Measurements from ENCODE around the gene NMRK2. TPM values are rescaled to one million over a fixed set of nuclear protein-coding genes. Genes with fewer than 3 reads are reported as not detected.
A peak's percentile ranks its signal among the peaks of the same experiment; 100 is the strongest.

The NMRK2 gene
- total RNA-seq, 1 experiment from 2014 or later = 61.9 TPM

DNA sequence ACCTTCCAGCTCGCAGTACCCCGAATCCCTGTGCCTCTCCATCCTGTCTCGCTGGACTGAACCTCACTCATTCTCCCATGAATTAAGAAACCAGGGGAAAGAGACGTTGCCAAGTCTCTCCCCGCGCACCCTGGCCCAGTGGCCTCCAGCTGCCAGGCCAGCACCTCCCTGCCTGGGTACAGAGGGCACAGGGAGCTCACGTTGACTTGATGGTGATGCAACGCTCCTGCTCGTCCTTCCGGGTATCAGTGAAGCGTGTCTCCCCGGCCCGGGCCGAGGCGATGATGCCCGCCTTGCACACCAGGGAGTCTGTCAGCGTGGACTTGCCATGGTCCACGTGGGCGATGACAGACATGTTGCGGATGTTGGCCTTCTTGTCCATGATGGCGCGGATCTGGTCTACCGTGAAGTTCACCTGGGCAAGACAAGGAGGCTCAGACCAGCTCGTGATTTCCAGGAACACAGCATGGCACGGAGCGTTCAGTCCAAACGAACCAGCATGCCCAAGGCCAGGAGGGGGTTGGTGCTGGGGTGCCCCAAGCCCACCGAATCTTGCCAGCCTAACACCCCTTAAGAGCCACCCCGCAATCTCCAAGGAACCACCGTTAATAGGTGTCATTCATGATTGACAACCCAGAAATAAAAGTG is 51.2 kb downstream of the NMRK2 start:
- ATAC-seq (no peak), DNase-seq (ENCODE audit: low spot score) (no peak)
- H3K36me3 Mint-ChIP-seq = peaks cover 61% of the 10 kb centered on the region
- peak overlapping the region; percentile 98 for H3K27ac Mint-ChIP-seq
- ChIA-PET POLR2A (interaction anchor here (8.7 kb wide), 1 partner anchor 14 kb away, joined by 142 read pairs; the partner anchor contains the start of gene DAPK3), CTCF (no interaction called here)
- H3K27me3 Mint-ChIP-seq (ENCODE audit: low read depth) = peaks cover 7% of the 10 kb centered on the region
- H3K9me3 Mint-ChIP-seq = no peaks in the 10 kb centered on the region
- TF ChIP-seq GABPB1 (CRISPR knock-in tag; IDR thresholded peaks at IDR 0.05) (peak; percentile 19; the same call in 1 of the 2 replicates), NFATC4 (CRISPR knock-in tag; IDR thresholded peaks at IDR 0.05) (0 out of 2 replicates have a peak, but pooled peaks have one; percentile 1), NR2C2 (CRISPR knock-in tag; IDR thresholded peaks at IDR 0.05) (no peak)
- TF ChIP-seq, protein P1, sequence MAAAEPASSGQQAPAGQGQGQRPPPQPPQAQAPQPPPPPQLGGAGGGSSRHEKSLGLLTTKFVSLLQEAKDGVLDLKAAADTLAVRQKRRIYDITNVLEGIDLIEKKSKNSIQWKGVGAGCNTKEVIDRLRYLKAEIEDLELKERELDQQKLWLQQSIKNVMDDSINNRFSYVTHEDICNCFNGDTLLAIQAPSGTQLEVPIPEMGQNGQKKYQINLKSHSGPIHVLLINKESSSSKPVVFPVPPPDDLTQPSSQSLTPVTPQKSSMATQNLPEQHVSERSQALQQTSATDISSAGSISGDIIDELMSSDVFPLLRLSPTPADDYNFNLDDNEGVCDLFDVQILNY (CRISPR knock-in tag; IDR thresholded peaks at IDR 0.05) = no peak
- TF ChIP-seq, protein P2, sequence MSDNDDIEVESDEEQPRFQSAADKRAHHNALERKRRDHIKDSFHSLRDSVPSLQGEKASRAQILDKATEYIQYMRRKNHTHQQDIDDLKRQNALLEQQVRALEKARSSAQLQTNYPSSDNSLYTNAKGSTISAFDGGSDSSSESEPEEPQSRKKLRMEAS (CRISPR knock-in tag; IDR thresholded peaks at IDR 0.05) = peak; percentile 36; the same call in 1 of the 2 replicates
- TF ChIP-seq, protein P3, sequence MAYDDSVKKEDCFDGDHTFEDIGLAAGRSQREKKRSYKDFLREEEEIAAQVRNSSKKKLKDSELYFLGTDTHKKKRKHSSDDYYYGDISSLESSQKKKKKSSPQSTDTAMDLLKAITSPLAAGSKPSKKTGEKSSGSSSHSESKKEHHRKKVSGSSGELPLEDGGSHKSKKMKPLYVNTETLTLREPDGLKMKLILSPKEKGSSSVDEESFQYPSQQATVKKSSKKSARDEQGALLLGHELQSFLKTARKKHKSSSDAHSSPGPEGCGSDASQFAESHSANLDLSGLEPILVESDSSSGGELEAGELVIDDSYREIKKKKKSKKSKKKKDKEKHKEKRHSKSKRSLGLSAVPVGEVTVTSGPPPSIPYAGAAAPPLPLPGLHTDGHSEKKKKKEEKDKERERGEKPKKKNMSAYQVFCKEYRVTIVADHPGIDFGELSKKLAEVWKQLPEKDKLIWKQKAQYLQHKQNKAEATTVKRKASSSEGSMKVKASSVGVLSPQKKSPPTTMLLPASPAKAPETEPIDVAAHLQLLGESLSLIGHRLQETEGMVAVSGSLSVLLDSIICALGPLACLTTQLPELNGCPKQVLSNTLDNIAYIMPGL (CRISPR knock-in tag; IDR thresholded peaks at IDR 0.05) = no peak
- TF ChIP-seq, protein P4, sequence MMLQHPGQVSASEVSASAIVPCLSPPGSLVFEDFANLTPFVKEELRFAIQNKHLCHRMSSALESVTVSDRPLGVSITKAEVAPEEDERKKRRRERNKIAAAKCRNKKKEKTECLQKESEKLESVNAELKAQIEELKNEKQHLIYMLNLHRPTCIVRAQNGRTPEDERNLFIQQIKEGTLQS (CRISPR knock-in tag; conservative IDR thresholded peaks at IDR 0.05) = peak; percentile 45; the same call in 1 of the 2 replicates
- H3K4me3 Mint-ChIP-seq = peak overlapping the region; percentile 96
- H3K4me1 Mint-ChIP-seq = peaks cover 39% of the 10 kb centered on the region

DNA sequence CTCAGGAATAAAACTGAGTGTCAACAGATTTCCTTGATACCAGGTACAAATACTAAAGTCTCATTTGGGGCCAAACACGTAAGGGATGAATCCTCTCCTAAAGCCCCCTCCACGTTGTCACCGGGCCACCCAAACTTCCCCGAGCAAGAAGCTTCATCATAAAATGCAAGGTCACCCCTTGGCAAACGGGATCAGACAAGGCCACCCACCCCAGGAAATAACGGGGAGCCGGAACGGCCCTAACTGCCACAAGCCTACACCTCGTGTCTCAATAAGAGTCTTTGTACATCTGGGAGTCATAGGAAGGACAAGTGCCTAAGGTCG is 51.7 kb downstream of the NMRK2 start:
- TF ChIP-seq CREB1 (CRISPR knock-in tag; IDR thresholded peaks at IDR 0.05) (no peak), KAT7 (CRISPR knock-in tag; IDR thresholded peaks at IDR 0.05; ENCODE audit: borderline replicate concordance) (0 out of 2 replicates have a peak, but pooled peaks have one; percentile 18)
- no peaks in the 10 kb centered on the region for H3K9me3 Mint-ChIP-seq
- CTCF ChIA-PET = no interaction called here

DNA sequence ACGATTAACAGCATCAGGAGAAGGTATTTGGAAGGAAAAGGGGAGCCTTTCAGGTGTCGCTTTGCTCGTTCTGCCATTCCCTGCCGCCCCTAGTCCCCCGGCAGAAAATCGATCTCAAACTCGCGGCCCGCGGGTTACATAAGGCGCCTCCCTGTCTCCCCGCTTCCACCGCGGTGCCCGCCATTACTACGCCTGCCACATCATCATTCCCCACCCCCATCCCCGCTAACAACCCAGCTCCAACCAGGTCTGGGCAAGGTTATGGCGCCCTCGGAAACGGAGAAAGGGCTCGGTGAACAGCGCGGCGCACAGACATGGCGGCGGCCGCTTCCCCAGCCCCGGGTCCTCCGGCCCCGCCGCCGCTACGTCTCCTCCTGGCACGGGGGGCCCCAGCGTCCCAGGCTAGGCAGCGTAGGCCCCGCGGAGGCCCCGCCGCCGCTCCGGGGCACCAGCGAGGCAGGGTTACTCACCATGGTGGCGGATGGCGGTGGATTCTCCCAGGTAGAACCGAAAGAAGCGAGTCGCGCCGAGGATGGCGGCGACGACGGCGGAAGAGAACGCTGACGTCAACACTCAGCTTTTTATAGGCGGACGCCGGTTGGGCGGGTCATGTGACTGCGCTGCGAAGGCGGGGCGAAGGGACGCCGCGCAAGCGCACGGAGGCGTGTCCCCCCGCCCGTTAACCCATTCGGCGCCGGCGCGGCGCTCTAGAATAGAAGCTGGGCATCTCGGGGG is 52.2 kb downstream of the NMRK2 start, which contains the start of gene EEF2:
TSS of gene EEF2 (minus strand) at position 556 of the 735 bp plus-strand sequence. CDS start at position 473, 83 bp downstream.
- peaks cover 52% of the 10 kb centered on the region for H3K36me3 Mint-ChIP-seq
- H3K27ac Mint-ChIP-seq = peak within 1 kb of the TSS; percentile 98
- H3K4me1 Mint-ChIP-seq = peaks cover 39% of the 10 kb centered on the region
- ATAC-seq (0 out of 2 replicates have a peak, but pooled peaks have one; percentile 5), DNase-seq (ENCODE audit: low spot score) (peak; percentile 91)
- ChIA-PET CTCF (interaction anchor here (0.7 to 1.6 kb wide), 4 partner anchors 14 to 155 kb away, joined by 3 to 9 read pairs (median 4); partner anchors contain the start of genes DAPK3 and NMRK2), POLR2A (interaction anchor here (0.6 to 8.7 kb wide), 16 partner anchors 8 to 574 kb away, joined by 3 to 142 read pairs (median 4); partner anchors contain the start of genes DAPK3, MRPL54, NMRK2 and PIAS4)
- H3K4me3 Mint-ChIP-seq = peak within 1 kb of the TSS; percentile 96
- H3K27me3 Mint-ChIP-seq (ENCODE audit: low read depth) = peaks cover 7% of the 10 kb centered on the region
- H3K9me3 Mint-ChIP-seq = no peaks in the 10 kb centered on the region
- TF ChIP-seq, protein P5, sequence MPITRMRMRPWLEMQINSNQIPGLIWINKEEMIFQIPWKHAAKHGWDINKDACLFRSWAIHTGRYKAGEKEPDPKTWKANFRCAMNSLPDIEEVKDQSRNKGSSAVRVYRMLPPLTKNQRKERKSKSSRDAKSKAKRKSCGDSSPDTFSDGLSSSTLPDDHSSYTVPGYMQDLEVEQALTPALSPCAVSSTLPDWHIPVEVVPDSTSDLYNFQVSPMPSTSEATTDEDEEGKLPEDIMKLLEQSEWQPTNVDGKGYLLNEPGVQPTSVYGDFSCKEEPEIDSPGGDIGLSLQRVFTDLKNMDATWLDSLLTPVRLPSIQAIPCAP (CRISPR knock-in tag; IDR thresholded peaks at IDR 0.05) = peak; percentile 78; the same call in 1 of the 2 replicates
- TF ChIP-seq NR3C1 (CRISPR knock-in tag; conservative IDR thresholded peaks at IDR 0.05; ENCODE audit: low read depth) (no peak), SMAD4 (CRISPR knock-in tag; IDR thresholded peaks at IDR 0.05) (no peak), SMAD3 (CRISPR knock-in tag; IDR thresholded peaks at IDR 0.05; ENCODE audit: borderline replicate concordance) (peak; percentile 84; the same call in 1 of the 2 replicates)
- TF ChIP-seq, protein P6, sequence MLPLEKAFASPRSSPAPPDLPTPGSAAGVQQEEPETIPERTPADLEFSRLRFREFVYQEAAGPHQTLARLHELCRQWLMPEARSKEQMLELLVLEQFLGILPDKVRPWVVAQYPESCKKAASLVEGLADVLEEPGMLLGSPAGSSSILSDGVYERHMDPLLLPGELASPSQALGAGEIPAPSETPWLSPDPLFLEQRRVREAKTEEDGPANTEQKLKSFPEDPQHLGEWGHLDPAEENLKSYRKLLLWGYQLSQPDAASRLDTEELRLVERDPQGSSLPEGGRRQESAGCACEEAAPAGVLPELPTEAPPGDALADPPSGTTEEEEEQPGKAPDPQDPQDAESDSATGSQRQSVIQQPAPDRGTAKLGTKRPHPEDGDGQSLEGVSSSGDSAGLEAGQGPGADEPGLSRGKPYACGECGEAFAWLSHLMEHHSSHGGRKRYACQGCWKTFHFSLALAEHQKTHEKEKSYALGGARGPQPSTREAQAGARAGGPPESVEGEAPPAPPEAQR (CRISPR knock-in tag; IDR thresholded peaks at IDR 0.05) = no peak
- TF ChIP-seq, protein P7, sequence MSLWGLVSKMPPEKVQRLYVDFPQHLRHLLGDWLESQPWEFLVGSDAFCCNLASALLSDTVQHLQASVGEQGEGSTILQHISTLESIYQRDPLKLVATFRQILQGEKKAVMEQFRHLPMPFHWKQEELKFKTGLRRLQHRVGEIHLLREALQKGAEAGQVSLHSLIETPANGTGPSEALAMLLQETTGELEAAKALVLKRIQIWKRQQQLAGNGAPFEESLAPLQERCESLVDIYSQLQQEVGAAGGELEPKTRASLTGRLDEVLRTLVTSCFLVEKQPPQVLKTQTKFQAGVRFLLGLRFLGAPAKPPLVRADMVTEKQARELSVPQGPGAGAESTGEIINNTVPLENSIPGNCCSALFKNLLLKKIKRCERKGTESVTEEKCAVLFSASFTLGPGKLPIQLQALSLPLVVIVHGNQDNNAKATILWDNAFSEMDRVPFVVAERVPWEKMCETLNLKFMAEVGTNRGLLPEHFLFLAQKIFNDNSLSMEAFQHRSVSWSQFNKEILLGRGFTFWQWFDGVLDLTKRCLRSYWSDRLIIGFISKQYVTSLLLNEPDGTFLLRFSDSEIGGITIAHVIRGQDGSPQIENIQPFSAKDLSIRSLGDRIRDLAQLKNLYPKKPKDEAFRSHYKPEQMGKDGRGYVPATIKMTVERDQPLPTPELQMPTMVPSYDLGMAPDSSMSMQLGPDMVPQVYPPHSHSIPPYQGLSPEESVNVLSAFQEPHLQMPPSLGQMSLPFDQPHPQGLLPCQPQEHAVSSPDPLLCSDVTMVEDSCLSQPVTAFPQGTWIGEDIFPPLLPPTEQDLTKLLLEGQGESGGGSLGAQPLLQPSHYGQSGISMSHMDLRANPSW (CRISPR knock-in tag; conservative IDR thresholded peaks at IDR 0.05; ENCODE audit: low read depth) = no peak
- TF ChIP-seq, protein P8, sequence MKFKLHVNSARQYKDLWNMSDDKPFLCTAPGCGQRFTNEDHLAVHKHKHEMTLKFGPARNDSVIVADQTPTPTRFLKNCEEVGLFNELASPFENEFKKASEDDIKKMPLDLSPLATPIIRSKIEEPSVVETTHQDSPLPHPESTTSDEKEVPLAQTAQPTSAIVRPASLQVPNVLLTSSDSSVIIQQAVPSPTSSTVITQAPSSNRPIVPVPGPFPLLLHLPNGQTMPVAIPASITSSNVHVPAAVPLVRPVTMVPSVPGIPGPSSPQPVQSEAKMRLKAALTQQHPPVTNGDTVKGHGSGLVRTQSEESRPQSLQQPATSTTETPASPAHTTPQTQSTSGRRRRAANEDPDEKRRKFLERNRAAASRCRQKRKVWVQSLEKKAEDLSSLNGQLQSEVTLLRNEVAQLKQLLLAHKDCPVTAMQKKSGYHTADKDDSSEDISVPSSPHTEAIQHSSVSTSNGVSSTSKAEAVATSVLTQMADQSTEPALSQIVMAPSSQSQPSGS (CRISPR knock-in tag; IDR thresholded peaks at IDR 0.05; ENCODE audit: borderline replicate concordance, low read depth) = no peak

More for the DNA sequence above, 51.7 kb downstream of the NMRK2 start:
- ATAC-seq (no peak), DNase-seq (ENCODE audit: low spot score) (no peak)
- peak overlapping the region; percentile 98 for H3K27ac Mint-ChIP-seq
- POLR2A ChIA-PET = interaction anchor here (1.5 to 8.7 kb wide), 2 partner anchors 14 to 222 kb away, joined by 6 to 142 read pairs; partner anchors contain the start of genes DAPK3 and MRPL54
- H3K4me1 Mint-ChIP-seq = peaks cover 39% of the 10 kb centered on the region
- H3K36me3 Mint-ChIP-seq = peaks cover 57% of the 10 kb centered on the region
- H3K27me3 Mint-ChIP-seq (ENCODE audit: low read depth) = peaks cover 7% of the 10 kb centered on the region
- H3K4me3 Mint-ChIP-seq = peak overlapping the region; percentile 96
